GM12801 (cell line): ENCODE data around the gene S100A12.

Experiments used
- CTCF ChIP-seq: IDR thresholded peaks from one replicate; pipeline ENCODE4 v1.5.1; 2011; ENCODE audit warnings: control low read depth; ENCODE audit not compliant: insufficient read length; ENCODE audit errors: extremely low read depth

S100A12 gene

GRCh38 chr1:153403421-153404085, 28.1 kb upstream of the S100A12 start:
- no peak for TF ChIP-seq CTCF

DNA sequence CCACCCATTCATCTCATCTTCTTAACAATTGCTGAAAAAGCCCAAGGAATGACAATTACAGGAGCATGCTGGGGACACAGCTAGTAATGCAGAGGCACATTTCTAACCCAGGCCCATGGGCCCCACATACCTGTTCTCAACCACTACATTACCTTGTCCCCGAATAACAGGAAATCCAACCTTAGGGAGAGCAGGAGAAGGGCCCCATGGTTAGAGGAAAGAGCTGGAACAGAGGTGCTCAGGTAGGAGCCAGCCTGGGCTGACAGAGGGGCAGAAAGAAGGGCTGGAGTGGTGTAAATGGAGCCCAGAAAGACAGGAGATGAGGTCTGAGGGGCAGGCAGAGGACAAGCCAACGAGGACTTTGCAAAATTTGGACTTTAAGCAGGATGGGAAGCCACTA, 26.8 kb upstream of the S100A12 start:
- TF ChIP-seq CTCF, result no peak

- no peak for TF ChIP-seq CTCF
Measured at GRCh38 chr1:153401461-153401860, 26.0 kb upstream of the S100A12 start.

GRCh38 chr1:153400244-153400643, 24.8 kb upstream of the S100A12 start:
- TF ChIP-seq CTCF, result no peak

- TF ChIP-seq CTCF, result no peak
Measured at GRCh38 chr1:153399401-153400055, 24.1 kb upstream of the S100A12 start.

DNA sequence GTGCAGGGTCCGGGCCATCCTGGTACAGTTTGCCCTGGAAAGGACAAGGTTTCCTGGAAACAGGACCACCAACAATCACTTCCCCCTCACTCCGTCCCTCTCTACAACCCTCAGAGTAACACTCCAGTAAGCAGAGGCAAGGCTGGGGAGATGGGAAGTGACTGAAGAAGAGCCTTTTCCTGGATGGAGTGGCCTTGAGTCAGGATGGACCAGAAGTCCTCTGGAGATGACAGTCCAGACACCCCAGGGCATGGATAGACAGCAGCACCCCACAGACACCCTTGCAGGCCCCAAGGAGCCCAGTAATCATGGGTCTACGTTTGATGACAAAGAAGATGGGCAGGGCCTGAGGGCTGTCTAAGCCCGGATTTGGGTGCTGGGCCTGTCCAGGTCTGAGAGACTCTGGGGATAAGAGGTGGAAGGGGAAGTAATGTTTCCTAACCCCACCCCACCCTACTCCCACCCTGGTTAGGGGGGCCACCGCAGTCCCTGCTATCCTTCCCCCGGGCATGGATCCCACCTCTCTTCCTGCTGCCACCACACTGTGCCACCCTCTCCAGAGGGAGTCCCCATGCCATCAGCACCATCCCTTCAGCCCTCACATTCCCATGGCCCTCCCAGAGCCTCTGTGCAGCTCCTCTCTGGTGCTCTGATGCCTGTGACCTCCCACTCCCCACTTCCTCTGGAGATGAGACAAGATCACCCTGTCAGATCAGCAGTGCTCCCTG, 22.7 kb upstream of the S100A12 start:
- no peak for TF ChIP-seq CTCF

DNA sequence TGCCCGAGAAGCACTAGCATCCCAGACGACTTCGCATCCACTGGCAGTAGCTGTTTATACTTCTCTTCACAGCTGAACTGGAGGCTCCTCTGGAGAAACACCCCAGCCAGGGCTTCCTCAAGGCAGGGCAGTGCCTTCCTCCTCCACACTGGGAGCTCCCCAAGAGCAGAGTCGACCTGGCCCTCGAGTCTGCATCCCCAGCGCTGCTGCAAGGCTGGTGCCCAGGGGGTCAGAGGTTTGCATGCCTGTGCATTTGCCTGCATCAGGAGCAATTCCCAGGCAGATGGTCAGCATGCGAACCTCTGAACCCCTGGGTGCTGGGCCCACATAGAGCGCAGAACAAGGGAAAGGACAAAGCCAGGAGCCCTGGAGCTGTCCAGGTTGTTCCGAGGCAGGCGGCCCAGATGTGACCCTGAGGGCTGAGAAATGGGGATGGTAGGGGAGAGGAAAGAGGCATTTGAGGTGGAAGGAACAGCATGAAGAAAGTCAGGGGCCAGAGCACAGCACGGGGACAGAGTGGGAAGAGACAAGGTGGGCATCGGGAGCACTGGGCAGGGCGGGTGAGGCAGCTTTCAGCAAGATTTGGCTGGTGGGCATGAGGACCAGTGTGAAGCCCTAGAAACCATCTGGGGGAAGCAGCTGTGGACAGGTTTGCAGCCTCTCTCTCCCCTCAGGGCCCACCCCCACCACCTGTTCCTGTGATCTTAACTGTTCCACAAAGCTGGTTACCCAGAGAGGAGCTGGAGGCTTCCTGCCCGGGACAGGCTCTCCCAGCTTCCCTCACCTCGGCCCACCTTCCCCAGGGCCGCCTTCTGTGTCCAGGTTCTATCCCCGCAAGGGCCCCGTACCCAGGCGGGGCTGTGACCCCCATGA, 21.9 kb upstream of the S100A12 start:
- TF ChIP-seq CTCF, result no peak
